GM12878 (cell line): ENCODE results near the gene FLOT1. TPM values are rescaled to one million over a fixed set of nuclear protein-coding genes. Genes with fewer than 3 reads are reported as not detected.
"Not testable (repeated sequence)": the region's sequence is repeated elsewhere in the genome, so short reads cannot be mapped to it uniquely, and the experiment has no call there.

Source experiments
- ATAC-seq: fragments of 200-7000 bp; cut with Tn5 transposase; 3 replicates; pipeline ENCODE4 v1.9.1; 2020; ENCODE audit warnings: mild to moderate bottlenecking, moderate library complexity
- BruUV-seq: library from RNA; stranded (reverse); fragments of 400-500 nt; replicated peaks from 2 replicates; lab custom pipeline; 2021; lab: Mats Ljungman, UMichigan
- CTCF ChIA-PET: fragments of 300-600 bp; sonication (Branson Sonifier 250); formaldehyde crosslinking; extraction: SDS; loops from one replicate; lab custom pipeline; 2021; ENCODE audit warnings: inconsistent platforms; lab: Yijun Ruan, JAX
- POLR2A ChIA-PET: fragments of 350-600 bp; formaldehyde crosslinking; extraction: SDS; loops from one replicate; lab custom pipeline; 2021; ENCODE audit warnings: inconsistent platforms; lab: Charles Lee
- RAD21 ChIA-PET: fragments of 300-600 bp; sonication (Branson Sonifier 250); formaldehyde crosslinking; loops from one replicate; lab custom pipeline; 2023; ENCODE audit warnings: antibody characterized with exemption; ENCODE audit not compliant: unreplicated experiment; lab: Charles Lee
- SMC1A ChIA-PET: fragments of 300-600 bp; sonication (Branson Sonifier 250); formaldehyde crosslinking; loops from one replicate; lab custom pipeline; 2023; ENCODE audit not compliant: unreplicated experiment, uncharacterized antibody; lab: Charles Lee
- DNase-seq: peaks from one replicate; pipeline ENCODE4 v3.0.0-alpha.2; 2011; ENCODE audit warnings: low read depth, low spot score
- FAIRE-seq: peaks from 3 replicates; lab custom pipeline; 2011; peaks lifted over from hg19 to GRCh38; lab: Jason Lieb, UNC
- H2AFZ ChIP-seq: 2 replicates; pipeline ENCODE4 v1.6.0; 2011; ENCODE audit warnings: low read depth, low read length, control low read depth; ENCODE audit not compliant: control insufficient read depth
- H3K27ac ChIP-seq: 2 replicates; pipeline ENCODE4 v1.5.1; 2011; ENCODE audit warnings: control low read depth; ENCODE audit not compliant: control insufficient read depth, insufficient read depth
- H3K27me3 ChIP-seq, 2 experiments: replicated peaks in 1 of 2; 2 replicates each; pipeline versions ENCODE4 v1.6.0 to v1.6.1; 2011; ENCODE audit warnings: low read length in 1 of 2; ENCODE audit not compliant: control insufficient read depth in 2 of 2, insufficient read depth in 2 of 2
- H3K36me3 ChIP-seq, 2 experiments: 2 replicates each; pipeline ENCODE4 v1.5.1; 2011; ENCODE audit warnings: low read length in 1 of 2; ENCODE audit not compliant: control insufficient read depth in 2 of 2, insufficient read depth in 2 of 2
- H3K4me1 ChIP-seq: 2 replicates; pipeline ENCODE4 v1.6.1; 2011; ENCODE audit warnings: mild to moderate bottlenecking, low read length, moderate library complexity, mixed read lengths; ENCODE audit not compliant: control insufficient read depth, insufficient read depth
- H3K4me2 ChIP-seq: 2 replicates; pipeline ENCODE4 v1.6.0; 2011; ENCODE audit warnings: control low read depth; ENCODE audit not compliant: control insufficient read depth, insufficient read depth
- H3K4me3 ChIP-seq: fragments of 200-600 bp; sonication (generic); 2 replicates; pipeline ENCODE4 v1.5.1; 2016
- H3K79me2 ChIP-seq: 2 replicates; pipeline ENCODE4 v1.6.0; 2011; ENCODE audit warnings: low read length; ENCODE audit not compliant: control insufficient read depth, insufficient read depth
- H3K9ac ChIP-seq: 2 replicates; pipeline ENCODE4 v1.8.0; 2011; ENCODE audit warnings: low read length, control low read depth, mixed read lengths; ENCODE audit not compliant: control insufficient read depth, insufficient read depth
- H3K9me3 ChIP-seq: replicated peaks from 3 replicates; pipeline ENCODE4 v1.5.1; 2011; ENCODE audit warnings: mild to moderate bottlenecking, low read length; ENCODE audit not compliant: control insufficient read depth, insufficient read depth
- H4K20me1 ChIP-seq: 2 replicates; pipeline ENCODE4 v1.6.0; 2011; ENCODE audit not compliant: control insufficient read depth, insufficient read depth
- CBX5 ChIP-seq: sonication (generic); IDR thresholded peaks from 2 replicates; pipeline ENCODE4 v1.6.1; 2016; ENCODE audit warnings: low read depth, moderate library complexity, mild to moderate bottlenecking, inconsistent platforms
- HDGF ChIP-seq: fragments of 450-650 bp; IDR thresholded peaks from 2 replicates; pipeline ENCODE4 v1.6.1; 2016; ENCODE audit warnings: antibody characterized with exemption
- ZSCAN29 ChIP-seq: fragments of 450-650 bp; IDR thresholded peaks from 2 replicates; pipeline ENCODE4 v1.6.1; 2017; ENCODE audit warnings: mild to moderate bottlenecking, moderate library complexity
- WGBS: methylation state at CpG from one replicate; pipeline ENCODE4 v1.1.6; 2016; ENCODE audit warnings: low lambda C conversion rate; ENCODE audit not compliant: insufficient replicate concordance, insufficient coverage; ENCODE audit errors: missing lambda C conversion rate; 5-methylcytosine and 5-hydroxymethylcytosine counted together
- in situ Hi-C: fragments of 300-500 bp; cut with MboI; formaldehyde crosslinking; loops from 9 replicates; pipeline ENCODE4 v1.14.3; 2018; ENCODE audit warnings: mixed read lengths
- intact Hi-C: fragments of 100-400 bp; cut with micrococcal nuclease; formaldehyde crosslinking; loops from one replicate; pipeline ENCODE4 v1.14.2; 2022; ENCODE audit not compliant: unreplicated experiment
- polyA plus RNA-seq, 11 experiments: library from polyadenylated mRNA; depleted of rRNA in 4 of 11; unstranded in 6 of 11; stranded (reverse) in 5 of 11; fragments of >200 nt; fragmentation: Nextera tagmentation in 4 of 11; fragmentation: Illumina TruSeq in 1 of 11; extraction: Ambion mirVana in 4 of 11; extraction: Trizol in 1 of 11; gene quantifications; 1 replicate in 1 of 11; 2 replicates in 10 of 11; pipeline versions ENCODE4 v1.2.1 to v1.2.3, GENCODE V29; 2011 to 2016; ENCODE audit warnings: inconsistent platforms in 2 of 11, missing spikeins in 2 of 11, low read depth in 1 of 11
- total RNA-seq, 4 experiments: library from RNA; depleted of rRNA in 3 of 4; stranded (reverse); fragments of >200 nt in 3 of 4; fragmentation: Illumina TruSeq in 1 of 4; extraction: Trizol in 1 of 4; gene quantifications; 2 replicates each; pipeline versions ENCODE4 v1.2.1 to v1.2.3, GENCODE V29; 2013 to 2021

FLOT1 gene
- total and polyA plus RNA-seq, 10 of the 15 experiments (the other 5 are each of a cell fraction or from before 2014, with no cell fraction given) = 12.3 to 153 (median 112) TPM

GRCh38 chr6:30766461-30767157 is 24.1 kb upstream of the FLOT1 start:
- no TSS peak for BruUV-seq
- TF ChIP-seq ZSCAN29 (no peak), HDGF (peak; percentile 37; the same call in 1 of the 2 replicates), CBX5 (no peak)
- H3K4me3 ChIP-seq = no peak overlapping the region
- H4K20me1 ChIP-seq = no peaks in the 10 kb centered on the region
- ChIA-PET RAD21 (interaction anchor here (1.0 to 7.4 kb wide), 20 partner anchors 8 to 147 kb away, joined by 3 to 98 read pairs (median 6); partner anchors contain the start of genes IER3 and VARS2), SMC1A (interaction anchor here (0.9 to 9.7 kb wide), 20 partner anchors 8 to 151 kb away, joined by 3 to 217 read pairs (median 7); partner anchors contain the start of genes FLOT1, IER3 and VARS2), CTCF (interaction anchor here (0.9 to 5.0 kb wide), 18 partner anchors 9 to 320 kb away, joined by 3 to 39 read pairs (median 4); partner anchors contain the start of genes IER3 and MDC1), POLR2A (interaction anchor here (0.6 to 6.2 kb wide), 11 partner anchors 9 to 61 kb away, joined by 3 to 89 read pairs (median 7); partner anchors contain the start of gene FLOT1)
- H3K4me2 ChIP-seq = peak overlapping the region; percentile 46; the same call in 1 of the 2 replicates
- no peak overlapping the region for H2AFZ ChIP-seq
- intact Hi-C loops = no loop called here
- WGBS = 85% methylated on average over 6 of the region's 6 CpGs
- H3K36me3 ChIP-seq = no peaks in the 10 kb centered on the region
- peaks cover 33% of the 10 kb centered on the region for H3K4me1 ChIP-seq
- no peaks in the 10 kb centered on the region for H3K27me3 ChIP-seq
- ATAC-seq = no peak
- no peaks in the 10 kb centered on the region for H3K79me2 ChIP-seq
- H3K9me3 ChIP-seq = no peaks in the 10 kb centered on the region; the same call in 2 of the 3 replicates
- no peak for FAIRE-seq
- peak overlapping the region; percentile 51 for H3K27ac ChIP-seq
- peak overlapping the region; percentile 24; the same call in 1 of the 2 replicates for H3K9ac ChIP-seq
- in situ Hi-C loops = no loop called here
- DNase-seq = no peak

GRCh38 chr6:30765495-30765894 is 23.0 kb upstream of the FLOT1 start:
- not testable (repeated sequence) for FAIRE-seq
- RAD21 ChIA-PET = interaction anchor here (1.0 to 7.4 kb wide), 9 partner anchors 16 to 62 kb away, joined by 3 to 98 read pairs (median 12); partner anchors contain the start of gene IER3
- POLR2A ChIA-PET = interaction anchor here (1.1 to 6.2 kb wide), 5 partner anchors 7 to 78 kb away, joined by 4 to 89 read pairs (median 42); partner anchors contain the start of gene FLOT1

More at GRCh38 chr6:30765495-30765894, 23.0 kb upstream of the FLOT1 start:
- H3K4me3 ChIP-seq, H2AFZ ChIP-seq, H3K4me2 ChIP-seq, in situ Hi-C loops, H3K36me3 ChIP-seq, H3K9me3 ChIP-seq, H3K27ac ChIP-seq, H3K79me2 ChIP-seq, H3K27me3 ChIP-seq, H4K20me1 ChIP-seq, intact Hi-C loops, BruUV-seq, H3K9ac ChIP-seq, DNase-seq, ATAC-seq: not testable (repeated sequence)
- CTCF ChIA-PET = interaction anchor here (1.0 to 5.0 kb wide), 7 partner anchors 8 to 63 kb away, joined by 3 to 39 read pairs (median 10); no protein-coding TSS in a partner anchor
- 75% methylated on average over 1 of the region's 1 CpG for WGBS
- H3K4me1 ChIP-seq = peaks cover 33% of the 10 kb centered on the region
- SMC1A ChIA-PET = interaction anchor here (1.3 to 9.7 kb wide), 9 partner anchors 11 to 149 kb away, joined by 3 to 217 read pairs (median 22); partner anchors contain the start of genes FLOT1 and VARS2
